Right lobe of liver (tissue), 6 donors: ENCODE measurements around the gene AP5Z1. TPM values are rescaled to one million over a fixed set of nuclear protein-coding genes. Genes with fewer than 3 reads are reported as not detected.
A peak's percentile ranks its signal among the peaks of the same experiment; 100 is the strongest.

ENCODE experiments used
- ATAC-seq, 4 donors: fragments of 200-7000 bp; cut with Tn5 transposase; one replicate each; pipeline ENCODE4 v1.9.1; 2020; ENCODE audit warnings: mild to moderate bottlenecking in 4 of 4, moderate library complexity in 4 of 4
- DNase-seq, 3 donors: peaks; one replicate each; pipeline ENCODE4 v3.0.0-alpha.2; 2020
- H3K27ac ChIP-seq, 3 donors: fragments of 200-600 bp; one replicate each; pipeline ENCODE4 v1.8.0; 2022
- H3K27me3 ChIP-seq, 2 donors: fragments of 200-600 bp; one replicate each; pipeline ENCODE4 v1.8.0; 2022
- H3K36me3 ChIP-seq, 4 donors: fragments of 200-600 bp; sonication (generic) in 1 of 4; one replicate each; pipeline versions ENCODE4 v1.5.1 to v1.8.0; 2017 to 2022; ENCODE audit warnings: control low read depth in 1 of 4
- H3K4me1 ChIP-seq, 4 donors: fragments of 200-600 bp; sonication (generic) in 1 of 4; one replicate each; pipeline versions ENCODE4 v1.5.1 to v1.8.0; 2017 to 2022; ENCODE audit warnings: control low read depth in 1 of 4
- H3K4me3 ChIP-seq, 3 donors: fragments of 200-600 bp; one replicate each; pipeline ENCODE4 v1.8.0; 2022
- H3K9me3 ChIP-seq, 4 donors: fragments of 200-600 bp; sonication (generic) in 1 of 4; one replicate each; pipeline versions ENCODE4 v1.5.1 to v1.8.0; 2017 to 2022; ENCODE audit warnings: control low read depth in 1 of 4
- CTCF ChIP-seq, 4 donors: fragments of 200-600 bp in 3 of 4; fragments of 450-650 bp in 1 of 4; IDR thresholded peaks; one replicate each; pipeline versions ENCODE4 v1.5.1 to v1.8.0; 2016 to 2022; ENCODE audit warnings: antibody characterized with exemption in 4 of 4, mild to moderate bottlenecking in 2 of 4
- POLR2A ChIP-seq: fragments of 450-650 bp; IDR thresholded peaks from one replicate; pipeline ENCODE4 v1.6.1; 2017; ENCODE audit warnings: antibody characterized with exemption, mild to moderate bottlenecking
- WGBS: methylation state at CpG from one replicate; pipeline ENCODE4 v1.1.6; 2018; ENCODE audit warnings: low coverage, low lambda C conversion rate; ENCODE audit not compliant: insufficient coverage; ENCODE audit errors: missing lambda C conversion rate; 5-methylcytosine and 5-hydroxymethylcytosine counted together
- intact Hi-C, 2 donors: fragments of 100-400 bp; cut with DNase I; formaldehyde crosslinking; loops; one replicate each; pipeline versions ENCODE4 v1.11.2 to v1.14.1; 2022
- total RNA-seq, 6 experiments: library from RNA; depleted of rRNA in 2 of 6; stranded (reverse); fragments of >200 nt in 2 of 6; fragmentation: NEBNext Ultra II Directional in 3 of 6; extraction: Animal tissue kit (Norgen Biotek cat#: 25700) in 3 of 6; gene quantifications; one replicate each; pipeline versions ENCODE4 v1.1.0 to v1.2.4, GENCODE V29; 2016 to 2023
- donor health status: DM: no; HTN: yes; CAD: no.
- donor health status: DM: no; HTN: no; CAD: no.
- donor health status: DM: no; HTN: no; CAD: no.
- donor health status: DM: no; HTN: yes; CAD: no.
- donor health status: DM: no; HTN: yes; CAD: no.

Gene AP5Z1
- total RNA-seq, 6 experiments from 2014 or later: 9.7 to 23.6 (median 14.2) TPM

- intact Hi-C loops: loop anchor here in 1 of 2 donors (5.0 to 10.0 kb wide), 2 partner anchors 72 to 139 kb away; partner anchors contain the start of gene FOXK1
- peak; percentile 91 to 97 (median 93) for ATAC-seq
- H3K4me3 ChIP-seq: no peak overlapping the region
- 0% methylated on average over 6 of the region's 31 CpGs for WGBS
- H3K36me3 ChIP-seq: peaks cover 0 to 46% (median 12%) of the 10 kb centered on the region in 4 donors
- TF ChIP-seq POLR2A: no peak
- peak; percentile 86 to 93 (median 92) for TF ChIP-seq CTCF (IDR thresholded peaks at IDR 0.05)
- no peak overlapping the region for H3K27ac ChIP-seq
- H3K9me3 ChIP-seq: no peaks in the 10 kb centered on the region
- no peaks in the 10 kb centered on the region for H3K27me3 ChIP-seq
- no peaks in the 10 kb centered on the region for H3K4me1 ChIP-seq
- peak; percentile 84 to 88 (median 87) for DNase-seq
These were observed 21.6 kb upstream of the AP5Z1 start for GRCh38 chr7:4753598-4754432.

- H3K9me3 ChIP-seq: no peaks in the 10 kb centered on the region
- H3K36me3 ChIP-seq: peaks cover 0 to 52% (median 12%) of the 10 kb centered on the region in 4 donors
- 94% methylated on average over 3 of the region's 36 CpGs for WGBS
- ATAC-seq: no peak
- intact Hi-C loops: loop anchor here in 1 of 2 donors (5.0 to 10.0 kb wide), 2 partner anchors 72 to 140 kb away; partner anchors contain the start of gene FOXK1
- no peaks in the 10 kb centered on the region for H3K27me3 ChIP-seq
- DNase-seq: no peak
- no peak for TF ChIP-seq POLR2A
- no peak for TF ChIP-seq CTCF (IDR thresholded peaks at IDR 0.05)
- no peak overlapping the region for H3K27ac ChIP-seq
- no peaks in the 10 kb centered on the region for H3K4me1 ChIP-seq
- no peak overlapping the region for H3K4me3 ChIP-seq
These were observed 20.9 kb upstream of the AP5Z1 start for GRCh38 chr7:4754433-4755010.

GRCh38 chr7:4755045-4755444, 20.4 kb upstream of the AP5Z1 start:
- no peak for DNase-seq
- WGBS: 100% methylated on average over 6 of the region's 24 CpGs
- Histone ChIP-seq H3K9me3 (no peaks in the 10 kb centered on the region), H3K4me1 (no peaks in the 10 kb centered on the region), H3K4me3 (no peak overlapping the region), H3K27ac (no peak overlapping the region), H3K36me3 (peaks cover 0 to 56% (median 12%) of the 10 kb centered on the region in 4 donors), H3K27me3 (no peaks in the 10 kb centered on the region)
- no peak for TF ChIP-seq CTCF (IDR thresholded peaks at IDR 0.05)
- no peak for TF ChIP-seq POLR2A
- intact Hi-C loops: loop anchor here in 1 of 2 donors (10.0 kb wide), 1 partner anchor 140 kb away; no protein-coding TSS in a partner anchor
- ATAC-seq: no peak

- no peak overlapping the region for H3K27ac ChIP-seq
- 78% methylated on average over 2 of the region's 19 CpGs for WGBS
- peaks cover 0 to 80% (median 28%) of the 10 kb centered on the region in 4 donors for H3K36me3 ChIP-seq
- ATAC-seq: no peak
- no peak for DNase-seq
- intact Hi-C loops: loop anchor here in 1 of 2 donors (10.0 kb wide), 1 partner anchor 143 kb away; no protein-coding TSS in a partner anchor
- H3K9me3 ChIP-seq: no peaks in the 10 kb centered on the region
- TF ChIP-seq CTCF (IDR thresholded peaks at IDR 0.05) (no peak), POLR2A (no peak)
- no peaks in the 10 kb centered on the region for H3K27me3 ChIP-seq
- H3K4me3 ChIP-seq: no peak overlapping the region
- no peaks in the 10 kb centered on the region for H3K4me1 ChIP-seq
These were observed 17.3 kb upstream of the AP5Z1 start for GRCh38 chr7:4758111-4758510.
